HEK293 (cell line): ENCODE data around the gene IL15.
"Not testable (repeated sequence)": the region's sequence is repeated elsewhere in the genome, so short reads cannot be mapped to it uniquely, and the experiment has no call there.

Source experiments
- CTCF ChIA-PET: fragments of 350-600 bp; formaldehyde crosslinking; extraction: SDS; loops from one replicate; lab custom pipeline; 2021; ENCODE audit warnings: antibody characterized with exemption; lab: Yijun Ruan, JAX
- POLR2A ChIA-PET: fragments of 300-600 bp; formaldehyde crosslinking; extraction: SDS; loops from one replicate; lab custom pipeline; 2020; ENCODE audit warnings: antibody characterized with exemption, inconsistent platforms; lab: Yijun Ruan, JAX
- H3K27ac ChIP-seq: fragments of 200-500 bp; sonication (Bioruptor generic); 2 replicates; pipeline ENCODE4 v1.5.1; 2014; ENCODE audit warnings: low read depth, low read length, control low read depth, inconsistent platforms; ENCODE audit errors: extremely low read depth
- H3K36me3 ChIP-seq, 2 experiments: fragments of 200-500 bp in 1 of 2; sonication (Bioruptor generic) in 1 of 2; 1 replicate in 1 of 2; 2 replicates in 1 of 2; pipeline ENCODE4 v1.5.1; 2014 to 2017; ENCODE audit warnings: inconsistent platforms in 2 of 2, low read length in 2 of 2; ENCODE audit not compliant: control insufficient read depth in 2 of 2, insufficient read depth in 1 of 2
- H3K4me1 ChIP-seq: fragments of 200-500 bp; sonication (Bioruptor generic); 2 replicates; pipeline ENCODE4 v1.5.1; 2014; ENCODE audit warnings: mild to moderate bottlenecking, low read length, inconsistent platforms; ENCODE audit not compliant: control insufficient read depth, insufficient read depth
- H3K4me3 ChIP-seq: 2 replicates; pipeline ENCODE4 v1.5.1; 2011; ENCODE audit warnings: low read depth, mild to moderate bottlenecking, control low read depth, low read length, moderate library complexity
- H3K9me3 ChIP-seq: fragments of 200-500 bp; sonication (Bioruptor generic); 2 replicates; pipeline ENCODE4 v1.5.1; 2014; ENCODE audit warnings: low read depth, low read length, inconsistent platforms; ENCODE audit not compliant: control insufficient read depth, insufficient read depth
- GFI1B ChIP-seq: fragments of 450-650 bp; formaldehyde crosslinking; IDR thresholded peaks from 2 replicates; pipeline ENCODE4 v1.5.1; 2016; ENCODE audit warnings: missing biosample characterization, missing genetic modification characterization
- PRDM1 ChIP-seq: fragments of 450-650 bp; formaldehyde crosslinking; IDR thresholded peaks from 2 replicates; pipeline ENCODE4; 2016; ENCODE audit warnings: missing biosample characterization, missing genetic modification characterization
- RBAK ChIP-seq: fragments of 450-650 bp; formaldehyde crosslinking; IDR thresholded peaks from 2 replicates; pipeline ENCODE4 v1.5.1; 2016; ENCODE audit warnings: missing biosample characterization, missing genetic modification characterization
- TCF7L2 ChIP-seq: IDR thresholded peaks from 2 replicates; pipeline ENCODE4 v1.6.1; 2011; ENCODE audit warnings: low read depth, mild to moderate bottlenecking, inconsistent platforms, low read length, moderate library complexity, borderline replicate concordance
- YY2 ChIP-seq: fragments of 450-650 bp; formaldehyde crosslinking; IDR thresholded peaks from 2 replicates; pipeline ENCODE4 v1.5.1; 2016; ENCODE audit warnings: missing biosample characterization, missing genetic modification characterization
- ZBTB1 ChIP-seq: fragments of 450-650 bp; formaldehyde crosslinking; IDR thresholded peaks from 2 replicates; pipeline ENCODE4 v1.5.1; 2016; ENCODE audit warnings: missing biosample characterization, missing genetic modification characterization
- ZNF132 ChIP-seq: fragments of 450-650 bp; formaldehyde crosslinking; IDR thresholded peaks from 2 replicates; pipeline ENCODE4 v1.5.1; 2017; ENCODE audit warnings: missing biosample characterization, missing genetic modification characterization, borderline replicate concordance
- ZNF19 ChIP-seq: fragments of 450-650 bp; formaldehyde crosslinking; IDR thresholded peaks from 2 replicates; pipeline ENCODE4; 2016; ENCODE audit warnings: missing biosample characterization, missing genetic modification characterization, low read depth
- ZNF214 ChIP-seq: fragments of 450-650 bp; formaldehyde crosslinking; IDR thresholded peaks from 2 replicates; pipeline ENCODE4 v1.5.1; 2017; ENCODE audit warnings: missing biosample characterization, mild to moderate bottlenecking, missing genetic modification characterization, borderline replicate concordance
- ZNF23 ChIP-seq: fragments of 450-650 bp; formaldehyde crosslinking; IDR thresholded peaks from 2 replicates; pipeline ENCODE4 v1.5.1; 2016; ENCODE audit warnings: missing biosample characterization, missing genetic modification characterization, borderline replicate concordance
- ZNF266 ChIP-seq: fragments of 450-650 bp; formaldehyde crosslinking; IDR thresholded peaks from 2 replicates; pipeline ENCODE4 v1.5.1; 2016; ENCODE audit warnings: missing biosample characterization, missing genetic modification characterization, low read depth
- ZNF391 ChIP-seq: fragments of 450-650 bp; formaldehyde crosslinking; IDR thresholded peaks from 2 replicates; pipeline ENCODE4 v1.5.1; 2016; ENCODE audit warnings: low read depth, missing biosample characterization, missing genetic modification characterization, borderline replicate concordance
- ZNF473 ChIP-seq: fragments of 450-650 bp; formaldehyde crosslinking; IDR thresholded peaks from 2 replicates; pipeline ENCODE4 v1.5.1; 2017; ENCODE audit warnings: missing biosample characterization, missing genetic modification characterization
- ZNF530 ChIP-seq: fragments of 450-650 bp; formaldehyde crosslinking; IDR thresholded peaks from 2 replicates; pipeline ENCODE4 v1.5.1; 2016; ENCODE audit warnings: low read depth, missing biosample characterization, missing genetic modification characterization
- ZNF555 ChIP-seq: fragments of 450-650 bp; formaldehyde crosslinking; conservative IDR thresholded peaks from 2 replicates; pipeline ENCODE4 v1.5.1; 2017; ENCODE audit warnings: missing biosample characterization, mild to moderate bottlenecking, missing genetic modification characterization, inconsistent platforms
- ZNF560 ChIP-seq: fragments of 450-650 bp; formaldehyde crosslinking; IDR thresholded peaks from 2 replicates; pipeline ENCODE4 v1.5.1; 2017; ENCODE audit warnings: missing biosample characterization, missing genetic modification characterization, borderline replicate concordance
- ZNF626 ChIP-seq: fragments of 450-650 bp; sonication (Bioruptor Pico); formaldehyde crosslinking; IDR thresholded peaks from 2 replicates; pipeline ENCODE4 v1.5.1; 2018; ENCODE audit warnings: missing biosample characterization, missing genetic modification characterization, inconsistent platforms
- ZNF670 ChIP-seq: fragments of 450-650 bp; formaldehyde crosslinking; IDR thresholded peaks from 2 replicates; pipeline ENCODE4 v1.5.1; 2016; ENCODE audit warnings: missing biosample characterization, missing genetic modification characterization, low read depth
- TF ChIP-seq, protein P1 (sequence below): fragments of 450-650 bp; formaldehyde crosslinking; IDR thresholded peaks from 2 replicates; pipeline ENCODE4 v1.5.1; 2016; ENCODE audit warnings: missing biosample characterization, missing genetic modification characterization, low read depth
- TF ChIP-seq, protein P2 (sequence below): fragments of 450-650 bp; formaldehyde crosslinking; IDR thresholded peaks from 2 replicates; pipeline ENCODE4 v1.5.1; 2017; ENCODE audit warnings: missing biosample characterization, missing genetic modification characterization
- TF ChIP-seq, protein P3 (sequence below): fragments of 450-650 bp; formaldehyde crosslinking; IDR thresholded peaks from 2 replicates; pipeline ENCODE4 v1.5.1; 2016; ENCODE audit warnings: missing biosample characterization, missing genetic modification characterization
- TF ChIP-seq, protein P4 (sequence below): sonication (generic); formaldehyde crosslinking; IDR thresholded peaks from 2 replicates; pipeline ENCODE4 v1.8.1; 2022; ENCODE audit warnings: mild to moderate bottlenecking, moderate library complexity, missing genetic modification reagents

Gene IL15

DNA sequence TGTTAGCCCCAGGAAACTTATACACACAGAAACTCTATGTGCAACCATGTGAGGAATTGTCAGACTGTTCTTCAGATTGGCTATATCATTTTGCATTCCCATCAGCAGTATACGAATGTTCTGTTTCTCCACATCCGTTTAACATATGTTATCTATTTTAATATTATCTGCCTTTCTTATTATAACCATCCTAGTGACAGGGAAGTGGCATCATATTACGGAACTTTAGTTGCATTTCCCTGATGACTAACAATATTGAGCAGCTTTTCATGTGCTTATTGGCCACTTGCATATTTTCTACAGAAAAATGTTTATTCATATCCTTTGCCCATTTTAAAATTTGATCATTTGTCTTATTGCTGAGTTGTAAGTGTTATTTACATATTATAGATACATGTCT, 36.5 kb upstream of the IL15 start (continued):
- TF ChIP-seq ZNF626 = no peak
- TF ChIP-seq, protein P1, sequence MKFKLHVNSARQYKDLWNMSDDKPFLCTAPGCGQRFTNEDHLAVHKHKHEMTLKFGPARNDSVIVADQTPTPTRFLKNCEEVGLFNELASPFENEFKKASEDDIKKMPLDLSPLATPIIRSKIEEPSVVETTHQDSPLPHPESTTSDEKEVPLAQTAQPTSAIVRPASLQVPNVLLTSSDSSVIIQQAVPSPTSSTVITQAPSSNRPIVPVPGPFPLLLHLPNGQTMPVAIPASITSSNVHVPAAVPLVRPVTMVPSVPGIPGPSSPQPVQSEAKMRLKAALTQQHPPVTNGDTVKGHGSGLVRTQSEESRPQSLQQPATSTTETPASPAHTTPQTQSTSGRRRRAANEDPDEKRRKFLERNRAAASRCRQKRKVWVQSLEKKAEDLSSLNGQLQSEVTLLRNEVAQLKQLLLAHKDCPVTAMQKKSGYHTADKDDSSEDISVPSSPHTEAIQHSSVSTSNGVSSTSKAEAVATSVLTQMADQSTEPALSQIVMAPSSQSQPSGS (tag by site-specific recombination) = no peak
- TF ChIP-seq ZNF530 (tag by site-specific recombination) = no peak
- TF ChIP-seq YY2 (tag by site-specific recombination) = no peak

DNA sequence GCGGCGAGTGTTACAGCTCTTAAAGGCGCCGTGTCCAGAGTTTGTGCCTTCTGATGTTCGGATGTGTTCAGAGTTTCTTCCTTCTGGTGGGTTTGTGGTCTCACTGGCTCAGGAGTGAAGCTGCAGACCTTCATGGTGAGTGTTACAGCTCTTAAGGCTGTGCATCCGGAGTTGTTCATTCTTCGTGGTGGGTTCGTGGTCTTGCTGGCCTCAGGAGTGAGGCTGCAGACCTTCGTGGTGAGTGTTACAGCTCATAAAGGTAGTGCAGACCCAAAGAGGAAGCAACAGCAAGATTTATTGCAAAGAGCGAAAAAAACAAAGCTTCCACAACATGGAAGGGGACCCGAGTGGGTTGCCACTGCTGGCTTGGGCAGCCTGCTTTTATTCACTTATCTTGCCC, 31.7 kb upstream of the IL15 start:
- H3K4me1 ChIP-seq, H3K9me3 ChIP-seq, H3K4me3 ChIP-seq, H3K36me3 ChIP-seq, POLR2A ChIA-PET, CTCF ChIA-PET, H3K27ac ChIP-seq: not testable (repeated sequence)

DNA sequence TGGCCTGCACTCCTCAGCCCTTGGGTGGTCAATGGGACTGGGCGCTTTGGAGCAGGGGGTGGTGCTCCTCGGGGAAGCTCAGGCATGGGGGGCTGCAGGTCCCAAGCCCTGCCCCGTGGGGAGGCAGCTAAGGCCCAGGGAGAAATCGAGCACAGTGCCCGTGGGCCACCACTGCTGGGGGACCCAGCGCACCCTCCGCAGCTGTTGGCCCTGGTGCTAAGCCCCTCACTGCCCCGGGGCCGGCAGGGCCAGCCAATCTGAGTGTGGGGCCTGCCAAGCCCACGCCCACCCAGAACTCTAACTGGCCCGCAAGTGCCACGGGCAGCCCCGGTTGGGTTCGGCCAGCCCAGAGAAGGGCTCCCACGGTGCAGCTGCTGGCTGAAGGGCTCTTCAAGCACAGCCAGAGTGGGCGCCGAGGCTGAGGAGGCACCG, 30.9 kb upstream of the IL15 start:
- no peaks in the 10 kb centered on the region for H3K9me3 ChIP-seq
- ChIA-PET CTCF (no interaction called here), POLR2A (no interaction called here)
- H3K4me3 ChIP-seq = no peak overlapping the region
- H3K36me3 ChIP-seq = no peaks in the 10 kb centered on the region
- TF ChIP-seq ZNF670 (tag by site-specific recombination) = no peak
- H3K4me1 ChIP-seq = no peaks in the 10 kb centered on the region
- H3K27ac ChIP-seq = no peak overlapping the region

DNA sequence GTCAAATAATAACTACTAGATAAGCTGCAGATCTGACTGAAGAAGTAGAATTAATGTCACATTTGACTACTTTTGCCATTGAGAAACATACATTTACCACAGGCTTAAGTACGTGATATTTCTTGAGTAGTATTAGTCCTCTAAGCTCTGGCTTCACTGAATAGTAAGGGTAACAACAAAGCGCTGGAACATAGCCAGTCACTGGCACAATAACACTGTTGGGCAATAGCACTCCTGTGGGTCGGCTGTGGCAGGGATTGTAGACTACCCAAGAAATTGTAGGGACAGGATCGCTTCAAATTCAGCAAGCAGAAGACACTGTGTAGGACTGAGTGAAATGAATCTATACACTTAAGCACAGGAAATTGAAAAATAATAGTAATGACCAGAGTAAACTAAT, 27.1 kb upstream of the IL15 start:
- POLR2A ChIA-PET = no interaction called here
- Histone ChIP-seq H3K36me3 (no peaks in the 10 kb centered on the region), H3K27ac (no peak overlapping the region)
- TF ChIP-seq, protein P2, sequence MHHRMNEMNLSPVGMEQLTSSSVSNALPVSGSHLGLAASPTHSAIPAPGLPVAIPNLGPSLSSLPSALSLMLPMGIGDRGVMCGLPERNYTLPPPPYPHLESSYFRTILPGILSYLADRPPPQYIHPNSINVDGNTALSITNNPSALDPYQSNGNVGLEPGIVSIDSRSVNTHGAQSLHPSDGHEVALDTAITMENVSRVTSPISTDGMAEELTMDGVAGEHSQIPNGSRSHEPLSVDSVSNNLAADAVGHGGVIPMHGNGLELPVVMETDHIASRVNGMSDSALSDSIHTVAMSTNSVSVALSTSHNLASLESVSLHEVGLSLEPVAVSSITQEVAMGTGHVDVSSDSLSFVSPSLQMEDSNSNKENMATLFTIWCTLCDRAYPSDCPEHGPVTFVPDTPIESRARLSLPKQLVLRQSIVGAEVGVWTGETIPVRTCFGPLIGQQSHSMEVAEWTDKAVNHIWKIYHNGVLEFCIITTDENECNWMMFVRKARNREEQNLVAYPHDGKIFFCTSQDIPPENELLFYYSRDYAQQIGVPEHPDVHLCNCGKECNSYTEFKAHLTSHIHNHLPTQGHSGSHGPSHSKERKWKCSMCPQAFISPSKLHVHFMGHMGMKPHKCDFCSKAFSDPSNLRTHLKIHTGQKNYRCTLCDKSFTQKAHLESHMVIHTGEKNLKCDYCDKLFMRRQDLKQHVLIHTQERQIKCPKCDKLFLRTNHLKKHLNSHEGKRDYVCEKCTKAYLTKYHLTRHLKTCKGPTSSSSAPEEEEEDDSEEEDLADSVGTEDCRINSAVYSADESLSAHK (tag by site-specific recombination) = no peak
- no peak for TF ChIP-seq ZNF132
- TF ChIP-seq, protein P3, sequence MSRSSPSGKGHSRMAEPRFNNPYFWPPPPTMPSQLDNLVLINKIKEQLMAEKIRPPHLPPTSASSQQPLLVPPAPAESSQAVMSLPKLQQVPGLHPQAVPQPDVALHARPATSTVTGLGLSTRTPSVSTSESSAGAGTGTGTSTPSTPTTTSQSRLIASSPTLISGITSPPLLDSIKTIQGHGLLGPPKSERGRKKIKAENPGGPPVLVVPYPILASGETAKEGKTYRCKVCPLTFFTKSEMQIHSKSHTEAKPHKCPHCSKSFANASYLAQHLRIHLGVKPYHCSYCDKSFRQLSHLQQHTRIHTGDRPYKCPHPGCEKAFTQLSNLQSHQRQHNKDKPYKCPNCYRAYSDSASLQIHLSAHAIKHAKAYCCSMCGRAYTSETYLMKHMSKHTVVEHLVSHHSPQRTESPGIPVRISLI = no peak
- TF ChIP-seq, all 188 proteins: peak for 0
- Histone ChIP-seq H3K9me3 (no peaks in the 10 kb centered on the region), H3K4me3 (no peak overlapping the region), H3K4me1 (no peaks in the 10 kb centered on the region)
- CTCF ChIA-PET = no interaction called here

DNA sequence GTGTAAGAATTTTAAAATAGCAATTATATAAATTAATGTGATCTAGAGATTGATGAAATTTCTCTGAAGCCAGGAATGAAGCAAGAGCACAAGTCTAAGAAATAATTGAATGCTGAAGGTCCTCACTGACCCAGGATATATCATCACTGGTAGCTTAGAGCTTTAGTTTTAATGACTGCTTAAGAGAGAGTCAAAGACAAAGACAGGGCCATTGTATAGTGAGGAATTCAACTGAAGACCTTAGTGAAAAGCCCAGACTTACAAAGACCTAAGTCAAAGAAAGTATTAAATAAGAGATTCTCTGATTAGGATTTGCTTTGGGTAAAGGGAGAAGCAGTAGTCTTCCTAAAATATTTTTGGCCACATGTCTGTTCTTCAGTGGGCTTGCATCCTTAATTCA, 26.0 kb upstream of the IL15 start:
- Histone ChIP-seq H3K27ac (no peak overlapping the region), H3K4me3 (no peak overlapping the region), H3K36me3 (no peaks in the 10 kb centered on the region), H3K4me1 (no peaks in the 10 kb centered on the region), H3K9me3 (no peaks in the 10 kb centered on the region)
- CTCF ChIA-PET = no interaction called here
- POLR2A ChIA-PET = no interaction called here
- no peak for TF ChIP-seq ZNF473 (tag by site-specific recombination)
- no peak for TF ChIP-seq ZNF266 (tag by site-specific recombination)
- TF ChIP-seq ZNF555 = no peak
- TF ChIP-seq ZBTB1 (tag by site-specific recombination) = no peak
- no peak for TF ChIP-seq ZNF23 (tag by site-specific recombination)
- TF ChIP-seq GFI1B (tag by site-specific recombination) = no peak
- TF ChIP-seq, protein P4, sequence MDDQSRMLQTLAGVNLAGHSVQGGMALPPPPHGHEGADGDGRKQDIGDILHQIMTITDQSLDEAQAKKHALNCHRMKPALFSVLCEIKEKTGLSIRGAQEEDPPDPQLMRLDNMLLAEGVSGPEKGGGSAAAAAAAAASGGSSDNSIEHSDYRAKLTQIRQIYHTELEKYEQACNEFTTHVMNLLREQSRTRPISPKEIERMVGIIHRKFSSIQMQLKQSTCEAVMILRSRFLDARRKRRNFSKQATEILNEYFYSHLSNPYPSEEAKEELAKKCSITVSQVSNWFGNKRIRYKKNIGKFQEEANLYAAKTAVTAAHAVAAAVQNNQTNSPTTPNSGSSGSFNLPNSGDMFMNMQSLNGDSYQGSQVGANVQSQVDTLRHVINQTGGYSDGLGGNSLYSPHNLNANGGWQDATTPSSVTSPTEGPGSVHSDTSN (CRISPR knock-in tag) = no peak
- TF ChIP-seq ZNF391 (tag by site-specific recombination) = no peak
- TF ChIP-seq ZNF19 (tag by site-specific recombination) = no peak
- no peak for TF ChIP-seq TCF7L2
- no peak for TF ChIP-seq ZNF214 (tag by site-specific recombination)
- TF ChIP-seq RBAK = no peak
- no peak for TF ChIP-seq PRDM1 (tag by site-specific recombination)
- TF ChIP-seq ZNF560 = no peak
